H1 (cell line): ENCODE data around the gene SYDE1. TPM values are rescaled to one million over a fixed set of nuclear protein-coding genes. Genes with fewer than 3 reads are reported as not detected.

ENCODE experiments used
- CTCF ChIA-PET: fragments of 300-600 bp; sonication (Branson Sonifier 250); formaldehyde crosslinking; loops from one replicate; lab custom pipeline; 2021; ENCODE audit not compliant: partially characterized antibody; lab: Charles Lee
- POLR2A ChIA-PET: fragments of 300-600 bp; sonication (Branson Sonifier 250); formaldehyde crosslinking; loops from one replicate; lab custom pipeline; 2021; ENCODE audit warnings: inconsistent platforms; ENCODE audit not compliant: partially characterized antibody; lab: Charles Lee
- DNase-seq, 2 experiments: peaks; one replicate each; pipeline versions ENCODE4 v3.0.0 to v3.0.0-alpha.2; 2010 to 2022; ENCODE audit warnings: low spot score in 2 of 2, low read depth in 1 of 2, mixed read lengths in 1 of 2
- FAIRE-seq: peaks from 2 replicates; lab custom pipeline; 2011; peaks lifted over from hg19 to GRCh38; lab: Jason Lieb, UNC
- H2AFZ ChIP-seq: 2 replicates; pipeline ENCODE4 v1.8.1; 2012; ENCODE audit warnings: low read length, inconsistent platforms
- H2AK5ac ChIP-seq: 2 replicates; pipeline ENCODE4 v1.6.1; 2013; ENCODE audit warnings: low read depth, low read length
- H2BK120ac ChIP-seq: replicated peaks from 2 replicates; pipeline ENCODE3; 2013; ENCODE audit warnings: low read depth, low read length, inconsistent platforms
- H2BK12ac ChIP-seq: 2 replicates; pipeline ENCODE4 v1.6.1; 2013; ENCODE audit warnings: low read depth, low read length
- H2BK15ac ChIP-seq: 2 replicates; pipeline ENCODE4 v1.6.1; 2013; ENCODE audit warnings: low read length
- H2BK20ac ChIP-seq: 2 replicates; pipeline ENCODE4 v1.6.1; 2013; ENCODE audit warnings: low read length
- H2BK5ac ChIP-seq: 2 replicates; pipeline ENCODE4 v1.6.1; 2013; ENCODE audit warnings: low read depth, low read length
- H3K14ac ChIP-seq: 2 replicates; pipeline ENCODE4 v1.6.1; 2013; ENCODE audit warnings: inconsistent platforms; ENCODE audit not compliant: insufficient read length
- H3K18ac ChIP-seq: 2 replicates; pipeline ENCODE4 v1.6.1; 2013; ENCODE audit warnings: low read length; ENCODE audit errors: extremely low read depth
- H3K23ac ChIP-seq: 2 replicates; pipeline ENCODE4 v1.6.1; 2013; ENCODE audit warnings: inconsistent platforms; ENCODE audit not compliant: insufficient read length
- H3K23me2 ChIP-seq: 2 replicates; pipeline ENCODE4 v1.6.1; 2013; ENCODE audit warnings: low read depth, low read length
- H3K27ac ChIP-seq: 2 replicates; pipeline ENCODE4 v1.6.1; 2011; ENCODE audit warnings: low read depth, low read length, inconsistent platforms
- H3K27me3 ChIP-seq, 4 experiments: replicated peaks in 1 of 4; 1 replicate in 1 of 4; 2 replicates in 3 of 4; pipeline versions ENCODE4 v1.6.1 to v1.8.1; 2011 to 2013; ENCODE audit warnings: low read length in 3 of 4, mild to moderate bottlenecking in 3 of 4, inconsistent platforms in 2 of 4, mixed read lengths in 2 of 4, moderate library complexity in 1 of 4; ENCODE audit not compliant: control insufficient read depth in 3 of 4, insufficient read depth in 3 of 4; ENCODE audit errors: extremely low read depth in 1 of 4
- H3K36me3 ChIP-seq, 4 experiments: 2 replicates each; pipeline versions ENCODE4 v1.6.1 to v1.8.1; 2011 to 2013; ENCODE audit warnings: mild to moderate bottlenecking in 4 of 4, low read length in 3 of 4, moderate library complexity in 2 of 4, control low read depth in 1 of 4, inconsistent platforms in 1 of 4; ENCODE audit not compliant: insufficient read depth in 4 of 4, control insufficient read depth in 2 of 4
- H3K4ac ChIP-seq: replicated peaks from 2 replicates; pipeline ENCODE3; 2013; ENCODE audit warnings: low read length, low read depth, mixed read lengths, inconsistent platforms; ENCODE audit not compliant: insufficient read length
- H3K4me1 ChIP-seq, 4 experiments: replicated peaks in 1 of 4; 1 replicate in 1 of 4; 2 replicates in 3 of 4; pipeline versions ENCODE4 v1.6.1 to v1.8.1; 2011 to 2013; ENCODE audit warnings: low read length in 3 of 4, inconsistent platforms in 2 of 4, mixed read lengths in 1 of 4; ENCODE audit not compliant: insufficient read depth in 4 of 4, control insufficient read depth in 3 of 4
- H3K4me2 ChIP-seq, 2 experiments: 2 replicates each; pipeline versions ENCODE4 v1.6.1 to v1.8.1; 2011 to 2013; ENCODE audit warnings: low read depth in 2 of 2, low read length in 2 of 2, control low read depth in 1 of 2, inconsistent platforms in 1 of 2, mild to moderate bottlenecking in 1 of 2; ENCODE audit not compliant: insufficient read depth in 1 of 2
- H3K4me3 ChIP-seq, 4 experiments: fragments of 200-600, 300-600 bp in 1 of 4; sonication (generic), shearing (Covaris generic), sonication (Bioruptor Twin) in 1 of 4; 2 replicates each; pipeline versions ENCODE4 v1.5.1 to v1.8.1; 2011 to 2016; ENCODE audit warnings: low read length in 4 of 4, low read depth in 3 of 4, control low read depth in 2 of 4, inconsistent platforms in 2 of 4, mild to moderate bottlenecking in 2 of 4, mixed read lengths in 1 of 4, moderate library complexity in 1 of 4; ENCODE audit not compliant: insufficient read depth in 2 of 4; ENCODE audit errors: extremely low read depth in 1 of 4
- H3K56ac ChIP-seq: replicated peaks from 2 replicates; pipeline ENCODE3; 2013; ENCODE audit warnings: low read depth, mild to moderate bottlenecking, mixed read lengths, low read length, inconsistent platforms; ENCODE audit not compliant: insufficient read length
- H3K79me1 ChIP-seq: 2 replicates; pipeline ENCODE4 v1.6.1; 2013; ENCODE audit warnings: low read depth, low read length, control low read depth
- H3K79me2 ChIP-seq, 2 experiments: 2 replicates each; pipeline versions ENCODE4 v1.6.1 to v1.8.1; 2012 to 2013; ENCODE audit warnings: low read length in 2 of 2, mild to moderate bottlenecking in 2 of 2, inconsistent platforms in 1 of 2; ENCODE audit not compliant: insufficient read depth in 2 of 2, control insufficient read depth in 1 of 2
- H3K9ac ChIP-seq, 4 experiments: replicated peaks in 1 of 4; 1 replicate in 1 of 4; 2 replicates in 3 of 4; pipeline versions ENCODE4 v1.6.1 to v1.8.1; 2011 to 2013; ENCODE audit warnings: low read depth in 3 of 4, low read length in 3 of 4, control low read depth in 2 of 4, mild to moderate bottlenecking in 2 of 4, moderate library complexity in 2 of 4, inconsistent platforms in 1 of 4; ENCODE audit errors: extremely low read depth in 1 of 4
- H3K9me3 ChIP-seq, 2 experiments: 2 replicates each; pipeline versions ENCODE4 v1.6.1 to v1.8.1; 2012 to 2013; ENCODE audit warnings: mild to moderate bottlenecking in 2 of 2, moderate library complexity in 2 of 2, control low read depth in 1 of 2, inconsistent platforms in 1 of 2, low read depth in 1 of 2, low read length in 1 of 2, mixed read lengths in 1 of 2; ENCODE audit not compliant: insufficient read depth in 2 of 2
- H4K20me1 ChIP-seq, 2 experiments: replicated peaks in 1 of 2; 2 replicates each; pipeline versions ENCODE3 to v1.8.1; 2011 to 2013; ENCODE audit warnings: inconsistent platforms in 2 of 2, low read length in 2 of 2, mild to moderate bottlenecking in 1 of 2; ENCODE audit not compliant: insufficient read depth in 2 of 2, control insufficient read depth in 1 of 2
- H4K5ac ChIP-seq: 2 replicates; pipeline ENCODE4 v1.6.1; 2013; ENCODE audit warnings: low read length, low read depth, mixed read lengths, inconsistent platforms; ENCODE audit not compliant: insufficient read length
- H4K8ac ChIP-seq: 2 replicates; pipeline ENCODE4 v1.8.0; 2013; ENCODE audit warnings: mild to moderate bottlenecking, moderate library complexity, low read length, inconsistent platforms; ENCODE audit not compliant: insufficient read depth; ENCODE audit errors: extremely low read depth
- H4K91ac ChIP-seq: replicated peaks from 2 replicates; pipeline ENCODE3; 2013; ENCODE audit warnings: low read length, mixed read lengths, inconsistent platforms; ENCODE audit not compliant: insufficient read length
- E2F6 ChIP-seq: IDR thresholded peaks from 2 replicates; pipeline ENCODE4 v1.6.1; 2012; ENCODE audit warnings: inconsistent platforms
- TAF7 ChIP-seq: optimal IDR thresholded peaks from 2 replicates; pipeline ENCODE3; 2011; ENCODE audit warnings: low read depth, mild to moderate bottlenecking, inconsistent platforms, low read length, moderate library complexity, borderline replicate concordance
- TCF12 ChIP-seq: IDR thresholded peaks from 2 replicates; pipeline ENCODE4 v1.6.1; 2011; ENCODE audit warnings: low read depth, mild to moderate bottlenecking, low read length
- WGBS, 2 experiments: shearing (Covaris generic) in 1 of 2; methylation state at CpG; one replicate each; pipeline versions ENCODE4 v1.1.6 to v1.1.7; 2013 to 2015; ENCODE audit warnings: low lambda C conversion rate in 2 of 2, mixed read lengths in 2 of 2, inconsistent platforms in 1 of 2, low coverage in 1 of 2, missing lambda C conversion rate in 1 of 2; ENCODE audit not compliant: insufficient replicate concordance in 2 of 2, insufficient coverage in 1 of 2, insufficient read length in 1 of 2; ENCODE audit errors: extremely low coverage in 1 of 2, missing lambda C conversion rate in 1 of 2; 5-methylcytosine and 5-hydroxymethylcytosine counted together
- polyA plus RNA-seq, 7 experiments: library from polyadenylated mRNA; depleted of rRNA in 3 of 7; stranded (reverse) in 5 of 7; unstranded in 2 of 7; fragments of >200 nt in 5 of 7; fragments of 200-250 nt in 2 of 7; gene quantifications; 1 replicate in 5 of 7; 2 replicates in 1 of 7; 4 replicates in 1 of 7; pipeline versions ENCODE4 v1.2.1 to v1.2.3, GENCODE V29; 2011 to 2013; ENCODE audit warnings: missing spikeins in 2 of 7, mixed read lengths in 2 of 7
- total RNA-seq: library from RNA; stranded (reverse); fragmentation: NEBNext Ultra II Directional; extraction: Animal tissue kit (Norgen Biotek cat#: 25700); gene quantifications from 2 replicates; pipeline ENCODE4 v1.2.1, GENCODE V29; 2021

Gene SYDE1
- total and polyA plus RNA-seq, 2 of the 8 experiments (the other 6 are each of a cell fraction or from before 2014, with no cell fraction given) = 12.0 to 16.8 TPM

- Histone ChIP-seq H3K18ac (no peak overlapping the region), H3K56ac (no peak overlapping the region), H2BK5ac (no peak overlapping the region), H3K79me1 (no peaks in the 10 kb centered on the region; the same call in 1 of the 2 replicates), H4K5ac (no peak overlapping the region), H3K23ac (no peak overlapping the region), H3K4me3 (no peak overlapping the region), H2AK5ac (no peak overlapping the region), H4K91ac (no peak overlapping the region), H3K27me3 (no peaks in the 10 kb centered on the region), H2AFZ (no peak overlapping the region), H2BK15ac (no peak overlapping the region), H3K9me3 (peaks cover 4 to 15% of the 10 kb centered on the region in 2 experiments; a peak in 3 of 4 replicates), H3K14ac (no peak overlapping the region), H3K27ac (no peak overlapping the region), H3K4me2 (no peak overlapping the region), H3K9ac (no peak overlapping the region), H3K4me1 (peaks cover 4 to 10% (median 6%) of the 10 kb centered on the region in 4 experiments), H4K20me1 (no peaks in the 10 kb centered on the region), H3K4ac (no peak overlapping the region), H2BK12ac (no peak overlapping the region), H4K8ac (no peak overlapping the region), H3K79me2 (peaks cover 0 to 11% of the 10 kb centered on the region in 2 experiments; a peak in 2 of 4 replicates), H3K23me2 (peaks cover 13% of the 10 kb centered on the region), H2BK20ac (no peak overlapping the region), H3K36me3 (no peaks in the 10 kb centered on the region), H2BK120ac (no peak overlapping the region)
- ChIA-PET CTCF (interaction anchor here (1.3 to 8.0 kb wide), 5 partner anchors 12 to 127 kb away, joined by 3 to 120 read pairs (median 28); no protein-coding TSS in a partner anchor), POLR2A (interaction anchor here (0.7 to 1.4 kb wide), 2 partner anchors 9 to 129 kb away, joined by 3 read pairs; no protein-coding TSS in a partner anchor)
- no peak for DNase-seq
- TF ChIP-seq TAF7 = no peak
- TF ChIP-seq TCF12 = no peak
- TF ChIP-seq E2F6 = no peak
- 76% methylated on average over 1 of the region's 1 CpG; no CpG with 5 or more reads in 1 of the 2 experiments for WGBS, 2 experiments
- no peak for FAIRE-seq
These were observed 3.2 kb upstream of the SYDE1 start for GRCh38 chr19:15104003-15104402.
